A549 (cell line): ENCODE results near the gene AUTS2. TPM values are rescaled to one million over a fixed set of nuclear protein-coding genes. Genes with fewer than 3 reads are reported as not detected.

Source experiments
- ATAC-seq, 2 experiments: fragments of 200-7000 bp in 1 of 2; fragments of >200 bp in 1 of 2; cut with Nextera tagmentation in 1 of 2; cut with Tn5 transposase in 1 of 2; 3 replicates each; pipeline versions ENCODE4 v1.8.0 to v1.9.1; 2018 to 2020; ENCODE audit warnings: mild to moderate bottlenecking in 1 of 2, moderate library complexity in 1 of 2
- CTCF ChIA-PET: fragments of 300-600 bp; sonication (Branson Sonifier 250); formaldehyde crosslinking; extraction: SDS; loops from one replicate; lab custom pipeline; 2021; ENCODE audit warnings: antibody characterized with exemption, inconsistent platforms; lab: Yijun Ruan, JAX
- POLR2A ChIA-PET: fragments of 350-600 bp; formaldehyde crosslinking; extraction: SDS; loops from one replicate; lab custom pipeline; 2021; ENCODE audit warnings: antibody characterized with exemption, inconsistent platforms; lab: Yijun Ruan, JAX
- DNase-seq, 2 experiments: peaks; one replicate each; pipeline versions ENCODE4 v3.0.0 to v3.0.0-alpha.2; 2011 to 2016; ENCODE audit warnings: low read depth in 1 of 2, low spot score in 1 of 2
- FAIRE-seq: peaks from 2 replicates; lab custom pipeline; 2011; peaks lifted over from hg19 to GRCh38; lab: Jason Lieb, UNC
- H3K27ac ChIP-seq, 2 experiments: fragments of >200 bp; sonication (Bioruptor Twin); formaldehyde crosslinking; 3 replicates each; pipeline ENCODE4 v1.5.1; 2016 to 2017
- H3K4me1 ChIP-seq: fragments of >200 bp; sonication (Bioruptor Twin); formaldehyde crosslinking; 3 replicates; pipeline ENCODE4 v1.6.1; 2016
- H3K4me2 ChIP-seq: fragments of >200 bp; sonication (Bioruptor Twin); formaldehyde crosslinking; 3 replicates; pipeline ENCODE4 v1.6.1; 2016
- H3K4me3 ChIP-seq: fragments of >200 bp; sonication (Bioruptor Twin); formaldehyde crosslinking; 3 replicates; pipeline ENCODE4 v1.5.1; 2016
- H3K9me3 ChIP-seq: fragments of >200 bp; sonication (Bioruptor Twin); formaldehyde crosslinking; 3 replicates; pipeline ENCODE4 v1.6.1; 2016
- ATOH8 ChIP-seq: fragments of 250-450 bp; sonication (Bioruptor Pico); IDR thresholded peaks from 2 replicates; pipeline ENCODE4 v1.5.0; 2020; ENCODE audit warnings: low read depth, mild to moderate bottlenecking, moderate library complexity
- CBX8 ChIP-seq: fragments of 200-600 bp; sonication (generic); IDR thresholded peaks from 2 replicates; pipeline ENCODE4 v1.6.1; 2016
- CEBPB ChIP-seq, 2 experiments: fragments of >200 bp in 1 of 2; sonication (Bioruptor Twin) in 1 of 2; formaldehyde crosslinking in 1 of 2; IDR thresholded peaks; 2 replicates each; pipeline ENCODE4 v1.6.1; 2012 to 2016
- CHD4 ChIP-seq: fragments of 200-600 bp; sonication (generic); IDR thresholded peaks from 2 replicates; pipeline ENCODE4 v1.6.1; 2016; ENCODE audit warnings: antibody characterized with exemption, mild to moderate bottlenecking, borderline replicate concordance
- EHF ChIP-seq: fragments of 250-450 bp; sonication (Bioruptor Pico); IDR thresholded peaks from 2 replicates; pipeline ENCODE4 v1.5.0; 2020; ENCODE audit warnings: mild to moderate bottlenecking
- FOSL2 ChIP-seq, 2 experiments: fragments of 450-650 bp in 1 of 2; fragments of >200 bp in 1 of 2; sonication (Bioruptor Twin) in 1 of 2; formaldehyde crosslinking; IDR thresholded peaks; 2 replicates each; pipeline versions ENCODE4 v1.5.0 to v1.6.1; 2016 to 2020; ENCODE audit warnings: mild to moderate bottlenecking in 1 of 2, moderate library complexity in 1 of 2
- HDAC2 ChIP-seq: fragments of 200-600 bp; sonication (generic); IDR thresholded peaks from 2 replicates; pipeline ENCODE4 v1.6.1; 2016
- HES2 ChIP-seq: fragments of >200 bp; sonication (Bioruptor Twin); formaldehyde crosslinking; IDR thresholded peaks from 2 replicates; pipeline ENCODE4 v1.6.1; 2016
- HEYL ChIP-seq: fragments of 250-450 bp; sonication (Bioruptor Pico); IDR thresholded peaks from 2 replicates; pipeline ENCODE4 v1.8.0; 2021; ENCODE audit warnings: mild to moderate bottlenecking, moderate library complexity
- HOXA7 ChIP-seq: fragments of 250-450 bp; sonication (Bioruptor Pico); IDR thresholded peaks from 2 replicates; pipeline ENCODE4 v1.5.0; 2020; ENCODE audit warnings: mild to moderate bottlenecking, moderate library complexity
- JUN ChIP-seq, 2 experiments: fragments of >200 bp; sonication (Bioruptor Twin); formaldehyde crosslinking; IDR thresholded peaks; 2 replicates in 1 of 2; 3 replicates in 1 of 2; pipeline ENCODE4 v1.6.1; 2016 to 2017
- JUNB ChIP-seq: fragments of >200 bp; sonication (Bioruptor Twin); formaldehyde crosslinking; IDR thresholded peaks from 2 replicates; pipeline ENCODE4 v1.6.1; 2016
- KDM5A ChIP-seq: fragments of 200-600 bp; sonication (generic); IDR thresholded peaks from 2 replicates; pipeline ENCODE4 v1.6.1; 2016; ENCODE audit warnings: antibody characterized with exemption, mild to moderate bottlenecking
- MAZ ChIP-seq: fragments of 150-350 bp; IDR thresholded peaks from 2 replicates; pipeline ENCODE4 v1.6.1; 2014; ENCODE audit warnings: antibody characterized with exemption, low read depth, low read length, borderline replicate concordance
- MYC ChIP-seq: IDR thresholded peaks from 2 replicates; pipeline ENCODE4 v1.6.1; 2012; ENCODE audit warnings: mild to moderate bottlenecking, inconsistent platforms, low read length, improper control_type of control experiment, borderline replicate concordance
- NPAS2 ChIP-seq: fragments of 250-450 bp; sonication (Bioruptor Pico); IDR thresholded peaks from 2 replicates; pipeline ENCODE4 v1.8.0; 2022; ENCODE audit warnings: mild to moderate bottlenecking, moderate library complexity, borderline replicate concordance
- PBX3 ChIP-seq: IDR thresholded peaks from 2 replicates; pipeline ENCODE4 v1.6.1; 2012
- PHF8 ChIP-seq: fragments of 200-600 bp; sonication (generic); IDR thresholded peaks from 2 replicates; pipeline ENCODE4 v1.6.1; 2016; ENCODE audit warnings: low read depth, mild to moderate bottlenecking, antibody characterized with exemption, moderate library complexity, borderline replicate concordance
- POLR2AphosphoS2 ChIP-seq: conservative IDR thresholded peaks from 2 replicates; pipeline ENCODE4 v1.6.1; 2012; ENCODE audit warnings: low read length, improper control_type of control experiment, inconsistent platforms
- RARB ChIP-seq: fragments of 250-450 bp; sonication (Bioruptor Pico); IDR thresholded peaks from 2 replicates; pipeline ENCODE4 v1.8.0; 2021; ENCODE audit warnings: mild to moderate bottlenecking, moderate library complexity
- RCOR1 ChIP-seq: fragments of 150-350 bp; IDR thresholded peaks from 2 replicates; pipeline ENCODE4 v1.6.1; 2014; ENCODE audit warnings: antibody characterized with exemption, low read length, low read depth
- RNF2 ChIP-seq: fragments of 200-600 bp; sonication (generic); IDR thresholded peaks from 2 replicates; pipeline ENCODE4 v1.6.1; 2016; ENCODE audit warnings: low read depth, mild to moderate bottlenecking, antibody characterized with exemption, moderate library complexity, borderline replicate concordance
- SREBF2 ChIP-seq: fragments of 450-650 bp; IDR thresholded peaks from 2 replicates; pipeline ENCODE4 v1.6.1; 2014; ENCODE audit warnings: mild to moderate bottlenecking, moderate library complexity
- ZFP36 ChIP-seq: fragments of 450-650 bp; IDR thresholded peaks from 2 replicates; pipeline ENCODE4 v1.6.1; 2014; ENCODE audit warnings: borderline replicate concordance; ENCODE audit not compliant: partially characterized antibody
- WGBS: methylation state at CpG from one replicate; pipeline ENCODE4 v1.1.6; 2017; ENCODE audit errors: missing lambda C conversion rate; 5-methylcytosine and 5-hydroxymethylcytosine counted together
- polyA plus RNA-seq, 4 experiments: library from polyadenylated mRNA; depleted of rRNA in 3 of 4; stranded (reverse); fragments of >200 nt; fragmentation: RNase III in 1 of 4; extraction: RNeasy Plus Mini Kit Qiagen cat#74134 plus additional on column Dnase treatment in 1 of 4; gene quantifications; 2 replicates in 3 of 4; 3 replicates in 1 of 4; pipeline ENCODE4 v1.2.3, GENCODE V29; 2011 to 2017

Gene AUTS2
- polyA plus RNA-seq, 2 of the 4 experiments (the other 2 are of a cell fraction) = 1.6 to 3.6 TPM

DNA sequence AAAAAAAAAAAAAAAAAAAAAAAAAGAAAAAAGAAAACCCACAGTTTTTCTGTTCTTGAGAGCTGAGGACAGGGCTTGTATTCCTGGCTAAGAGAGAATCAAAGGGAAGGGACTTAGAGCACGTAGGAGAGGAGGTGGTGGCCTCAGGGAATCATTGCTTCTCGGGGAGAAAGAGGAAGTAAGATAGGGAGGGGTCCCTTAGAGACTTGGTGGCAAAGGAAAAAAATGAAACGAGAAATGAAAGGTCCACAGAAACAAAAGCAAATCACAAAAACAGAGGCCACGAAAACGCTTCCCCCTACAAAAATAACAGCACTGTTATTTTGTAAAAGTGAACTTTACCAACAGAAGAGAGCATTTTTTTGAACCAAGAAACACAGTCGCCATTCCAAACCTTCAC, 1210.6 kb downstream of the AUTS2 start:
- no peak for DNase-seq
- ATAC-seq = no peak
- no peak for FAIRE-seq
- Histone ChIP-seq H3K4me1 (no peaks in the 10 kb centered on the region), H3K4me2 (no peak overlapping the region)
- TF ChIP-seq MAZ = no peak
- TF ChIP-seq POLR2AphosphoS2 = no peak
- no peak for TF ChIP-seq HOXA7
- no peak for TF ChIP-seq KDM5A
- no peak for TF ChIP-seq PHF8
- TF ChIP-seq CBX8 = no peak
- TF ChIP-seq HDAC2 = no peak
- TF ChIP-seq SREBF2 = no peak
- no peak for TF ChIP-seq FOSL2 (IDR thresholded peaks at IDR 0.05)
- TF ChIP-seq FOSL2 (CRISPR knock-in tag; IDR thresholded peaks at IDR 0.05) = no peak
- no peak for TF ChIP-seq JUN (IDR thresholded peaks at IDR 0.05)
- TF ChIP-seq NPAS2 (CRISPR knock-in tag) = no peak
- no peak for TF ChIP-seq EHF (CRISPR knock-in tag)
- no peak for TF ChIP-seq JUNB
- TF ChIP-seq HEYL (CRISPR knock-in tag) = no peak
- no peak for TF ChIP-seq RCOR1
- TF ChIP-seq, all 56 proteins: peak for 0
- H3K4me3 ChIP-seq = no peak overlapping the region
- POLR2A ChIA-PET = no interaction called here
- CTCF ChIA-PET = interaction anchor here (0.7 kb wide), 1 partner anchor 70 kb away, joined by 3 read pairs; no protein-coding TSS in a partner anchor
- 7% methylated on average over 6 of the region's 6 CpGs for WGBS
- no peak overlapping the region for H3K27ac ChIP-seq
- H3K9me3 ChIP-seq = no peaks in the 10 kb centered on the region

- no peak for TF ChIP-seq RARB (CRISPR knock-in tag)
- no peak for TF ChIP-seq HES2
- no peak for TF ChIP-seq ATOH8
- TF ChIP-seq HDAC2 = no peak
- TF ChIP-seq PBX3 = no peak
- no peak for TF ChIP-seq POLR2AphosphoS2
- no peak for TF ChIP-seq RCOR1
- TF ChIP-seq RNF2 = no peak
- no peak for TF ChIP-seq NPAS2 (CRISPR knock-in tag)
- no peak for TF ChIP-seq MYC
- TF ChIP-seq CEBPB (IDR thresholded peaks at IDR 0.05) = no peak
- no peak for TF ChIP-seq KDM5A
- no peak for TF ChIP-seq CHD4
- no peak for TF ChIP-seq ZFP36
- no peak for FAIRE-seq
- WGBS = 0% methylated on average over 3 of the region's 3 CpGs
- Histone ChIP-seq H3K9me3 (no peaks in the 10 kb centered on the region), H3K4me2 (no peak overlapping the region), H3K27ac (no peak overlapping the region), H3K4me1 (no peaks in the 10 kb centered on the region), H3K4me3 (no peak overlapping the region)
- ATAC-seq = no peak
- DNase-seq = no peak
- POLR2A ChIA-PET = no interaction called here
- CTCF ChIA-PET = no interaction called here
Observed at GRCh38 chr7:70810558-70811139, 1212.4 kb downstream of the AUTS2 start.
